ENCODE results near the gene ARAP2.

Gene ARAP2

GRCh38 chr4:36220776-36221175, 23.5 kb downstream of the ARAP2 start:
- H3K4me2 ChIP-seq (ENCODE audit: low read length): no peak overlapping the region
- TF ChIP-seq EZH2phosphoT487 (IDR thresholded peaks at IDR 0.05; ENCODE audit: borderline replicate concordance, low read length): no peak
- no peak for TF ChIP-seq CTCF (IDR thresholded peaks at IDR 0.05; ENCODE audit: low read depth, low read length, poor library complexity, severe bottlenecking)
- H3K4me3 ChIP-seq (ENCODE audit: low read length): no peak overlapping the region
- H3K27ac ChIP-seq (ENCODE audit: low read depth, low read length): no peak overlapping the region
- no peaks in the 10 kb centered on the region for H3K27me3 ChIP-seq (ENCODE audit: control insufficient read depth, low read length)
- no peaks in the 10 kb centered on the region for H3K9me3 ChIP-seq (ENCODE audit: control insufficient read depth, insufficient read depth, low read length)
- H3K4me1 ChIP-seq (ENCODE audit: control insufficient read depth, low read length): no peaks in the 10 kb centered on the region
- no peaks in the 10 kb centered on the region for H4K20me1 ChIP-seq (ENCODE audit: control insufficient read depth, insufficient read depth, low read depth, low read length)
- H3K36me3 ChIP-seq (ENCODE audit: control insufficient read depth, low read length): no peaks in the 10 kb centered on the region
- H3K79me2 ChIP-seq (ENCODE audit: control insufficient read depth, low read length): no peaks in the 10 kb centered on the region
- H3K9me2 ChIP-seq (replicated peaks; ENCODE audit: control insufficient read depth, low read length): no peaks in the 10 kb centered on the region
- H3F3A ChIP-seq (ENCODE audit: control insufficient read depth, insufficient read depth): no peaks in the 10 kb centered on the region

GRCh38 chr4:36218121-36218520, 26.2 kb downstream of the ARAP2 start:
- Histone ChIP-seq H3K4me3 (ENCODE audit: low read length) (no peak overlapping the region), H3K4me1 (ENCODE audit: control insufficient read depth, low read length) (no peaks in the 10 kb centered on the region), H3K79me2 (ENCODE audit: control insufficient read depth, low read length) (no peaks in the 10 kb centered on the region), H3K36me3 (ENCODE audit: control insufficient read depth, low read length) (no peaks in the 10 kb centered on the region), H3K27ac (ENCODE audit: low read depth, low read length) (no peak overlapping the region), H3K4me2 (ENCODE audit: low read length) (no peak overlapping the region), H4K20me1 (ENCODE audit: control insufficient read depth, insufficient read depth, low read depth, low read length) (no peaks in the 10 kb centered on the region), H3F3A (ENCODE audit: control insufficient read depth, insufficient read depth) (no peaks in the 10 kb centered on the region), H3K27me3 (ENCODE audit: control insufficient read depth, low read length) (no peaks in the 10 kb centered on the region), H3K9me3 (ENCODE audit: control insufficient read depth, insufficient read depth, low read length) (no peaks in the 10 kb centered on the region), H3K9me2 (replicated peaks; ENCODE audit: control insufficient read depth, low read length) (no peaks in the 10 kb centered on the region)
- TF ChIP-seq EZH2phosphoT487 (IDR thresholded peaks at IDR 0.05; ENCODE audit: borderline replicate concordance, low read length) (no peak), CTCF (IDR thresholded peaks at IDR 0.05; ENCODE audit: low read depth, low read length, poor library complexity, severe bottlenecking) (no peak)

GRCh38 chr4:36215627-36216026, 28.7 kb downstream of the ARAP2 start:
- Histone ChIP-seq H3K27ac (ENCODE audit: low read depth, low read length) (no peak overlapping the region), H3K9me2 (replicated peaks; ENCODE audit: control insufficient read depth, low read length) (no peaks in the 10 kb centered on the region), H3K4me3 (ENCODE audit: low read length) (no peak overlapping the region), H3K9me3 (ENCODE audit: control insufficient read depth, insufficient read depth, low read length) (no peaks in the 10 kb centered on the region), H3K79me2 (ENCODE audit: control insufficient read depth, low read length) (no peaks in the 10 kb centered on the region), H3K27me3 (ENCODE audit: control insufficient read depth, low read length) (no peaks in the 10 kb centered on the region), H3K36me3 (ENCODE audit: control insufficient read depth, low read length) (no peaks in the 10 kb centered on the region), H3F3A (ENCODE audit: control insufficient read depth, insufficient read depth) (no peaks in the 10 kb centered on the region), H4K20me1 (ENCODE audit: control insufficient read depth, insufficient read depth, low read depth, low read length) (no peaks in the 10 kb centered on the region), H3K4me1 (ENCODE audit: control insufficient read depth, low read length) (no peaks in the 10 kb centered on the region), H3K4me2 (ENCODE audit: low read length) (no peak overlapping the region)
- no peak for TF ChIP-seq EZH2phosphoT487 (IDR thresholded peaks at IDR 0.05; ENCODE audit: borderline replicate concordance, low read length)
- no peak for TF ChIP-seq CTCF (IDR thresholded peaks at IDR 0.05; ENCODE audit: low read depth, low read length, poor library complexity, severe bottlenecking)
